ENCODE results near the gene INPP4B.

DNA sequence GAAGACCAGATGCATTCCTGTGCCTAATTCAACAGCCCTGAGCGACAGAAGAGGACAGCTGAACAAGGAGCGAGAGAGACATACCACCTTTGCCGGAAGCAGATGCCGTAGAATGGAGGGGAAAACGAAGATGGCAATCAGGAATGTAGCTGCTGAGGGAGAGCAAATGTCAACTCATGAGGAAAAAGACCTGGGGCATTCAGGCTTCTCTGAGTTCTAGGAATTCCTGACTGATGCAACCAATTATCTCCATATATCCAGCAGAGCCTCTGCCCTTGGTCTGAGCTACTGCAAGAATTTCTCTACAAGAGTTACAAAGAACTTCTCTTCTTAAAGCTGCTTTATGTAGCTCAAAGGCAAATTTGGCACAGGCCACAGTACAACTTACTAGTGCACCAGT is 40.5 kb upstream of the INPP4B start:
- TF ChIP-seq EZH2phosphoT487 (IDR thresholded peaks at IDR 0.05; ENCODE audit: insufficient read depth, low read depth) (no peak), EZH2 (IDR thresholded peaks at IDR 0.05; ENCODE audit: insufficient read depth, poor library complexity, severe bottlenecking) (no peak)

Measured in GM23248 (cell line).